ENCODE data around the gene KCNH3. TPM values are rescaled to one million over a fixed set of nuclear protein-coding genes. Genes with fewer than 3 reads are reported as not detected.

Gene KCNH3
- total RNA-seq (2022; extraction: Qiagen RNA extraction; ENCODE audit: low read depth), result 1.2 to 3.2 TPM (median 2.8 TPM) in 5 replicates

GRCh38 chr12:49538510-49539403 lies at the start of gene KCNH3:
Gene KCNH3, plus strand, starts transcription at chr12:49539030. Its CDS starts 387 bp downstream, at chr12:49539417.

GRCh38 chr12:49567611-49568441 lies 29.0 kb downstream of the KCNH3 start, which contains the start of gene MCRS1:
Gene MCRS1, minus strand, starts transcription at chr12:49568142. Its CDS starts 1,411 bp downstream, at chr12:49566731.

GRCh38 chr12:49605539-49605938 lies 66.7 kb downstream of the KCNH3 start, which contains the start of gene FAM186B:
Gene FAM186B, minus strand, starts transcription at chr12:49605639. Its CDS starts 162 bp downstream, at chr12:49605477.

Other genes with a start within 250 kb of the KCNH3 start
- 1.6 to 2.1 TPM (median 2.0 TPM) in 5 replicates for gene PRPH, start 243.9 kb upstream of the KCNH3 start, total RNA-seq (2022; extraction: Qiagen RNA extraction; ENCODE audit: low read depth)
- gene TROAP, start 215.8 kb upstream of the KCNH3 start, total RNA-seq (2022; extraction: Qiagen RNA extraction; ENCODE audit: low read depth), result 79.5 to 98.3 TPM (median 86.0 TPM) in 5 replicates
- gene C1QL4, start 201.8 kb upstream of the KCNH3 start, total RNA-seq (2022; extraction: Qiagen RNA extraction; ENCODE audit: low read depth), result 4.9 to 6.2 TPM (median 5.7 TPM) in 5 replicates
- 18.4 to 21.5 TPM (median 20.7 TPM) in 5 replicates for gene DNAJC22, start 192.1 kb upstream of the KCNH3 start, total RNA-seq (2022; extraction: Qiagen RNA extraction; ENCODE audit: low read depth)
- gene SPATS2, start 171.6 kb upstream of the KCNH3 start, total RNA-seq (2022; extraction: Qiagen RNA extraction; ENCODE audit: low read depth), result 24.8 to 33.6 TPM (median 33.1 TPM) in 5 replicates
- 58.2 to 66.0 TPM (median 64.9 TPM) in 5 replicates for gene MCRS1, start 29.1 kb downstream of the KCNH3 start, total RNA-seq (2022; extraction: Qiagen RNA extraction; ENCODE audit: low read depth)
- 0.08 to 0.16 TPM (median 0.13 TPM) in 4 of 5 replicates, not detected in the other for gene FAM186B, start 66.6 kb downstream of the KCNH3 start, total RNA-seq (2022; extraction: Qiagen RNA extraction; ENCODE audit: low read depth)
- 5.2 to 7.9 TPM (median 6.3 TPM) in 5 replicates for gene PRPF40B, start 84.5 kb downstream of the KCNH3 start, total RNA-seq (2022; extraction: Qiagen RNA extraction; ENCODE audit: low read depth)
- gene FMNL3, start 168.4 kb downstream of the KCNH3 start, total RNA-seq (2022; extraction: Qiagen RNA extraction; ENCODE audit: low read depth), result 1.3 to 2.1 TPM (median 1.8 TPM) in 5 replicates
- gene TMBIM6, start 202.5 kb downstream of the KCNH3 start, total RNA-seq (2022; extraction: Qiagen RNA extraction; ENCODE audit: low read depth), result 390 to 492 TPM (median 490 TPM) in 5 replicates

All from A549 treated with GW870086 at 1 μM for 4 hours (cell line).